NCI-H524 (cell line): ENCODE results near the gene GRK1.

Experiments used
- DNase-seq, 2 experiments: peaks; one replicate each; lab custom pipeline; 2025; lab: John Stamatoyannopoulos, UW

Gene GRK1

DNA sequence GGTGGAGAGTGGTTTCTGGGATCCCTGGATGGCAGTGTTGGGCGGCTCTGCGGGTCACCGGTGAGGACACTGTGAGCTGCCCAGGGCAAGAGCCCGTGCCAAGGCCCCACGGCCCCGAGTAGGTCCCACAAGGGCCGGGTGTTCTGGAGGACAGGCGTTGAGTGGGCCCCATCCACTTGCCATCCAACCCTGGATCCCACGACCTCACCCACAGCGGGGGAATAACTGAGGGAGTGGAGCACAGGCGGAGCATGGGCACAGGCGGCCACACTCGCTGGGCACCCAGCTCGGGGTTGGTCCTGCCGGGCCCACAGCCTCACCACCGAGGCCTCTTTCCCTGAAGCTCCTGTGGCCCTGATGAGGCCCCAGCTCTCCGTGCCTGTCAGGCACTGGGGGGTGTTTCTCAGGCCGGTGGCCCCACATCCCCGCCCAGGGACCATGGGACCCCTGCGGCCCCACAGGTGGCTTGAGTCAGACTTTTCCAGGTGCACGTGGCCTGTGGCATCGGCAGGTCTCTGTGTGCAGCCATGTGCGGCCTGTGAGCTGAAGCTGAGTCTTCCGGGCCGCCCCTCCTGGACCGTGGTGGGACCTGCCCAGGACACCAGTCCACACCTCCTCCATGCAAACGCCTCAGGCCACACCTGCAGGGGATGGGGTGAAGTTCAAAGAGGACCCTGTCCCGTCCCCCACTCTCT is 108.6 kb downstream of the GRK1 start:
- DNase-seq = no peak

DNA sequence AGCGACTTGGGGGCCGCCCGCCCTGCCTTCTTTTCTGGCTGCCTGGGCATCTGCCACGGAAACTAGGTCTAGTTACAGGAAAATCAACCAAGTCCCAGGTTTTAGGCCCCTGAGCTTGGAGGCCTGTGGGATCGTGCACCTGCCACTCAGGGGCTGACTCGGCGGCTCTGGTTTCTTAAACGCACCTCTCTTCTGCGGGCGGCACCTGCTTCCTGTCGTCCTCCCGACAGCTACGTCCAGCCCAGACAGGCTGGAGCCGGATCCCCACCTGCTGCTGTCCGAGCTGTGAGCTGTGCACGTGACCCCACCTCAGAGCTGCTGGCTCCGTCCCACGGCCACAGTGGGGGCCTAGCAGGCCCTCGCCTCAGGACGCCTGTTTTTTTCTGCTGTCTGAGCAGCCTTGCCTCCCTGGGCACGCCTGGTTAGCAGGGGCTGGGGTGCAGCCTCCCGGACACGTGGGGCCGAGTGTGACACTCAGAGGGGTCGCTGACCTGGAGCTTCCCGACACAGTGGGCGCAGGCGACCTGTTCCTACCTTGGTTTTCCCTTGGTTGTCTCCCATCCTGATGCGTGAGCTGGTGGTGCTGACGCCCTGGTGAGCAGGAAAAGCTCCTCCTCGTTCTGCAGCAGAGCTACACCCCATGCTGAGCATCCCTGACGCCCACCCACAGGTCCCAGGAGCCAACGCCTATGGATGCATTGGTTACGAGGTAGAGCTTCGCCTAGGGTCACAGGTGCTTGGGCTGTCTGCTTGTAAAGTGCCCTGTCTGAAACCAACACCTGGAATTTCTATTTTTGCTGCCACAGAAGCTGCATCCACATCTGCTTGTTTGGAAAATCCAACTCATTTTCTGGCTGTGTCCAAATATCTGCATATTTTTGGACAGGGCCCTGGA is 109.5 kb downstream of the GRK1 start:
- no peak for DNase-seq

DNA sequence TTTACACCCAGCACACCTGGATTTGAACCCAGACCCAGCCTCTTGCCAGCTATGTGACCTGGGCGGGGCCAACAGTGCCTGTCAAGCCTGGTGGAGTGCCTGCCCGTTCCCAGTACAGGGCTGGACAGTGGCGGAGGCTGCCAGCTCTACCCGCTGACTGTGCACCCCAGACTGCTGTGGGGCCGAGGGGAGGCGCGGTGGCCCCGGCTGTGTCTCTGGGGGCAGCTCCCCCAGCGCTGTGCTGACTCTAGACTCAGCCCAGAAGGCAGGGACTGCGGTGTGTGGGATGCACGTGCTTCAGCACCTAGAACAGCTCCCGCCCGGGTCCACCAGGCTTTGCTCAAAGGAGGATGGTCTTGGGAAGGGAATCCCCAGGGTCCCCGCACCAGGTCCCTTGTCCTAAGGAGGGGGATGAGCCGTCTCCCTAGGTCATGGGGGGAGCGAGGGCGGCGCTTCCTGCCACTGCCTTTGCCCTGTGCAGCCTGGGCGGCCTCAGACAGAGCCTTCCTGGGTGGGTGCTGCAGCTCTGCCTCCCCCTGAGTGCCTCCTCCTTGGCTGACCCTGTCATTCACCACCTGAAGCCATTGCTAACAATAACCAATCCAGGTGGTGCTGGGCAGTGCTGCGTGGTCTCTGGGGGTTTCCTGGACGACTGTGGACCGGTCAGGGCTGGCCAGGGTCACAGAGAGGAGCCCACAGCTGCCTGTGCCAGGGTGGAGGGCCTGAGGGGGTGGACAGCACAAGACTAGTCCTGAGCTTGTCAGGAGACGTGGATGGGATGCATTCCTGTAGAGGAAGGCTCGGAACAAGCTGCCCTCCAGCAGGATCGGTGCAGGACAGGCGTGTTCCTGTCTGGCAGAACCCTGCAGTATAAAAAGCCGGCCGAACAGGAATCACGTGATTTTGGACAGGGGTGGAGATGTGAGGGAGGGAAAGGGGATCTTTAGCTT is 110.6 kb downstream of the GRK1 start:
- DNase-seq = no peak

DNA sequence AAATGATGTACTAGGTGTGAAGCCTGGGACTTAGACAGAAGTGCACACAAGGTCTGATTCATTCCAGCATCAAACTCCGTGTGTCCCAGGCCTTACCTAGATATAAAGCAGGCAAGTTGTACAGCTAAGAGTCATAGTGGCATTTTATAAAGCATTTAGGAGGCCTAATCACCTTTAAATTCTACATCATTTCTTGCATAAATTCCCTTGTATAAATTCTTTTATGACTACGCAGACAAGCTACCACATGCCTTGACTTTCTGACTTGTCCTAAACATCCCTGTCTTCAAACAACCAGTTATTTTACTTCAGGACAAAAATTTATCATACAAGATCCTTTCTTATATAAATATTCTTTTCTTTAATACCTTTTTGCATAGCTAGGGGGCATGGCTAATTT is 114.6 kb downstream of the GRK1 start:
- no peak for DNase-seq

DNA sequence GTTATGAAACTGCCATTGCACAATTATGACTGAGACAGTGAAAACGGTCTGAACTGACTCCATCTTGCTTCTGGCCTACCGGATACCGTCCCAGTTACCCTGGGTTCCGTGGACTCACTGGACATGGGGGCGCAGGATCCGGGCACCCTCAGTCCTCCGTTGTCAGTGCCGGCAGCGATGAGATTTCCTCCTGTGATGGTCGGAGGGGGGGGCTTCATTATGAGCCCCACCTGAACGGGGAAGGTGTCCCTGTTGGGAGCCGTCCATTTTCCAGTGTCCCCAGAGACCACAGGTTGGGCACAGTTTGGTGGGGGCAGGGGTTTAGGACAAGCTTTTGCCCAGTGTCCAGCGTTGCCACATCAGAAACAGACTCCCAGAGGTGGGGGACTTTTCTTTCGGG is 115.5 kb downstream of the GRK1 start:
- DNase-seq = no peak

DNA sequence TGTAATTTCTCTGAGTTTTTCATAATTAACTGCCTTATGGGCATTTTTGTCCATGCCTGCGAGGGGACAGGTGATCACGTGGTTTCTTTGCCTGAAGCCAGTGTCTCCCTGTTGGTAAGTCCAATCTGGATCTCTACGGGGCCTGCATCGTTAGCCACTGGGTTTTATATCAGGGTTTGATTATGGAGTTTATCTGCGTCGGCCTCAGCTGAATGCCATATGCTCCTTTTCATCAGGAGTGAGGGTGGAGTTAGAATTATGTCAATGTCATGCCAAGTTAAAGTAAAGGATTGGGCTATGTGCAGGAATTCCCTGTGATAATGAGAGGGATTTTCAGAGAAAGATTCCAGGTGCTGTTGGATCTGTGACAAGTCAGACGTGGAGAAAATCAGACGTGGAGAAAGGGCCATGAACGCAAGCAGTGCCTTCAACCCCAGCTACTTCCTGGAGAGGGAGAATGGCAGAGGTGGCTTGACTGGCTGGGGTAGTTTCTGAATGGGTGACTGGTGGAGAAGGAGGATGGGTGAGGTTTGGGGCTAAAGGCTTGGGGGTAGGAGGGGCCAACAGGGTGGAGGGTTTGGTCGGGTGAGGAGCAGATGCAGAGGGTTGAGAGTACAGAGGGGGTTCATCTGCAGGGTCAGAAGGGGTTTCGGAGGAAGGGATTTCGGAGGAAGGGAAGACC is 116.3 kb downstream of the GRK1 start:
- DNase-seq = no peak

DNA sequence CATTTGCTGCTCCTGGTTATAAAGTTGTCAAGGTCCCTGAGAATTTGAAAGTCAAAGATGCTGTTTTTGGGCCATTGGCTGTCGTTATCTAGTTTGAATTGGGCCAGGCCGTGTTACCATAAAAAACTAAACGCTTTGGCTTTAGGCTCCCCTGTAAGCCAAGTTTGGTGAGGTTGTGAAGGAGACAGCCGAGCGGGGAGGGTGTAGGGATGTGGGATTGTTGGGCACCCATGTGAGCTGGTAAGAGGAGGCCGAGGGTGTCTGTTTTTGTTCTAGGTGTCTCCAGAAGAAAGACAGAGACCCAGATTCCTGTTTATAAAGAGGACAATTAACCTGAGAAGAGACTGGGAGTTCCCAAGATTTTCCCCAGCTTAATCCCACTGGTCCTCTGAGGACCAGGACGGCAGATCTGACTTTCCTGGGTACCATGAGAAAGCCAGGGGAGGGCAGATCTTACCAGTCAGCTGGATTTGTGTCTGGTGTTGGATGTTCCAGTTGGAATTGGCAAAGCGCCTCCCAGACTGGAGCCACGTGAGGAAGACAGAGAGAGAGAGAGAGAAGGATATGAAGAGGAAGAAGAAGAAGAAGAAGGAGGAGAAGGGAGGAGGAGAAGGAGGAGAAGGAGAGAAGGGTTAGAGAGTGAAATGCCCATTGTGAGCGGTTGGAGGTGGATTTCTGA is 117.1 kb downstream of the GRK1 start:
- no peak for DNase-seq

DNA sequence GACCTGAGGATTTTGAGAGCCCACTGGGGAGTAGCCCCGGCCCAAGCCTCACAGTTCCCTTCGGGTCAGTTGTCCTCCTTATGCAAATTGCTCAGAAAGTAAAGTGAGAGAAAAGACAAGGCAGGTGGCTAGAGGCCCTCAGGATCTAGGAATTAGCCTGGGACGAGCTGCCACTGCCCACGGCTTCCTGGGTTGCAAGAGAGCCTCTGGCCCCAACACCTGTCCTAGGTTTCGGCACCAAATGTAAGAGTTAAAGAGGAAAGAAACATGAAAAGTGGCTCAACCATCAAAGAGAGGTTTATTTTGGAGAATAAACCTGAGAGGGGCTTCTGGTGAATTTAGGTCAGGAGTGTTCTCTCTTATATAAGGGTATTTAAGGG is 117.6 kb downstream of the GRK1 start:
- no peak for DNase-seq

DNA sequence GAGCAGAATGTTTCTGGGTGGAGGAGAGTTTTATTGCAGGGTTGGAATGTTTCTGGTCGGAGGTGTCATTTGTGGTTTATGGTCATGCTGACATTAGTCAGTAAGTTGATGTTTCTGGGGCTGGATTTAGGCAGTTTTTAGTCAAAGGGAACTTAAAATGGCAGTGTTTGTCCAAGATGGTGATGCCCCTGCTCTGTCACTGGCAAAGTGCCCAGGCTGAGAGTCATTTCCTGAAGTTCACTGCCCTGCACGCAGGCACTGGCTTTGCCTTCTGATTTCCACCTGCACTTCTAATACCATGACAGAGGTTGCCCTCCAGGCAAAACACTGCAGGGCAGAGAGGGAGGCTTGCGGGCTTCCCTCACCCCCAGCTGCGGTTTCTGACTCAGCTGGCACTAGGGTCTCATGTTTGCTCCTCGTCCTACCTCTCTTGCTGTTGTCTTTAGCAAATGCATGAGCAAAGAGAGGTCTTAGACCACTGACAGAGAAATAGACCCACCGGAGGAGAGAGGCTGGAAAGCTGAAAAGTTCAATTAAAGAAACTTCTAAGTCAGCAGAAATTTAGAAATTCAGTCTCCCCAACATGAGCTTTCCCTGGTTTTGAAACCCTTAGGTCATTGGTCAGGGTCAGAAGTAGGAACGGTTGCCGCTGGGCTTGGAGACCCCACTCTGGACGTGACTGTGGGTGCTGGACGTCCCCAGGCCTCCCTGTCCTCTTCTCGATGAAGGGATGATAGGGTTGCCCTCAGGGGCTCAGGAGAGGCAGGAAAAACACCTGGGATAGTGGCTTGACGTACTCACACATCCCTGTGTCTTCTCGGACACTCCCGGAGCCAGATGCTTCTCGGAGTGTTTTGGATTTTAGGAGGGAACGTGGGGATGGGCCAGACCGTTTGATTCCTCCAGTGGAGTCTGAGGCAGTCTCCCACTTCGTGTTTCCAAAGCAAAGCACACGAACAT is 118.3 kb downstream of the GRK1 start:
- DNase-seq = no peak

DNA sequence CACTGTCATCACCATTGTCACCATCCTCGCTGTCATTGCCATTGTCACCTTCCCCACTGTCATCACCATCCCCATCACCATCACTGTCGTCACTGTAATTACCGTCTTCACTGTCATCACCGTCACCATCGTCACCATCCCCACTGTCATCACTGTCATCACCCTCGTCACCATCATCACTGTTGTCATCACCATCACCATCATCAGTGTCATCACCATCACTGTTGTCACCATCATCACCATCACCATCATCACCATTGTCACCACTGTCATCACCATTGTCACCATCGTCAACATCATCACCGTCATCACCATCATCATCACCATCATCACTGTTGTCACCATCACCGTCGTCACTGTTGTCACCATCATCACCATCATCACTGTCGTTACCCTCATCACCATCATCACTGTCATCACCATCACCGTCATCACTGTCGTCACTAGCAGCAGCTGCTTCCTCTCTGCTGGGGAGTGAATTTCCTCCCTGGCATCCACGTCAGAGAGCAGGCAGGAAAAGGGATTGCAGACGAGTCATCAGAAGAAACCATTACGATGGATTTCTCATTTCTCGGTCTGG is 119.3 kb downstream of the GRK1 start:
- DNase-seq = no peak
